Measurements from ENCODE around the gene AKT2.

AKT2 gene

GRCh38 chr19:40266912-40267600, 18.1 kb downstream of the AKT2 start:
- Histone ChIP-seq H4K8ac (ENCODE audit: low read depth, low read length) (no peak overlapping the region), H2AFZ (ENCODE audit: insufficient read depth, low read length, poor library complexity) (peak overlapping the region; percentile 21)

DNA sequence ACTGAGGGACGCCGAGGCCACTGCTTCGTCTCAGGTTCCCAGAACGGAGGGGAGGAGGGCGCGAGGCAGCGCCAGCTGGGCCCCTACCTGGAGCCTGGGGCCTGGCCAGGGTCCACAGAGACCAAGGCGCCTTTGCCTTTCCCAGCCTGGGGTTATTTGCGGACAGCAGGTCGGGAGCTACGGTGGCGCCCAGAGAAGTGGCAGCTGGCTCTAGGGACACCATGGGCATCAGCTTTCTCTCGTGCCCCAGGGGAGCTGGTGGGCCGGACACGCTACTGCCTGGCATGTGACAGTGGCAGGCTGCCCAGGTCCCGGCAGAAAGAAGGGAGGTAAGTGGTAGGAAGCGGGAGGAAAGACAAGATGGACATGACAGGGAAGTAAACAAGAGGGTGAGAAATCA, 19.0 kb downstream of the AKT2 start:
- Histone ChIP-seq H3K4me3 (ENCODE audit: low read depth, low read length) (no peak overlapping the region), H3K18ac (ENCODE audit: low read length) (no peak overlapping the region), H2BK120ac (ENCODE audit: insufficient read depth, low read length, poor library complexity) (no peak overlapping the region), H4K91ac (ENCODE audit: low read depth, low read length) (no peak overlapping the region), H3K27me3 (ENCODE audit: insufficient read depth, low read length) (no peaks in the 10 kb centered on the region), H2BK12ac (ENCODE audit: low read length) (no peak overlapping the region), H3K23ac (ENCODE audit: low read length) (no peak overlapping the region), H3K4me1 (ENCODE audit: control insufficient read depth in 1 of 2, insufficient read depth in 2 of 2, low read length in 2 of 2) (no peaks in the 10 kb centered on the region), H3K36me3 (ENCODE audit: control insufficient read depth in 1 of 2, insufficient read depth in 2 of 2, low read length in 2 of 2) (peaks cover 29 to 42% of the 10 kb centered on the region in 2 experiments), H2AK5ac (ENCODE audit: low read length) (no peak overlapping the region), H3K9me3 (ENCODE audit: insufficient read depth, low read depth, low read length) (peaks cover 5% of the 10 kb centered on the region), H4K8ac (ENCODE audit: low read depth, low read length) (no peak overlapping the region), H3K9ac (ENCODE audit: low read length) (no peak overlapping the region), H3K79me1 (ENCODE audit: low read length) (no peaks in the 10 kb centered on the region), H3K79me2 (ENCODE audit: control insufficient read depth, insufficient read depth, low read length, poor library complexity) (no peaks in the 10 kb centered on the region), H3K14ac (ENCODE audit: low read length) (no peak overlapping the region), H2AFZ (ENCODE audit: insufficient read depth, low read length, poor library complexity) (no peak overlapping the region), H4K12ac (ENCODE audit: low read depth, low read length) (no peak overlapping the region), H2BK5ac (ENCODE audit: low read depth, low read length, poor library complexity) (no peak overlapping the region), H3K4me2 (ENCODE audit: low read length) (no peak overlapping the region), H3K27ac (ENCODE audit: low read depth, low read length) (no peak overlapping the region), H3K4ac (ENCODE audit: low read depth, low read length) (no peak overlapping the region)
- WGBS (ENCODE audit: extremely low coverage, insufficient coverage, insufficient read length) = no CpG with 5 or more reads among the region's 17 CpGs
- no peak for DNase-seq

More at GRCh38 chr19:40266912-40267600, 18.1 kb downstream of the AKT2 start:
- no peak overlapping the region for H2BK5ac ChIP-seq (ENCODE audit: low read depth, low read length, poor library complexity)
- H3K9me3 ChIP-seq (ENCODE audit: insufficient read depth, low read depth, low read length) = peaks cover 5% of the 10 kb centered on the region
- H3K18ac ChIP-seq (ENCODE audit: low read length) = no peak overlapping the region
- H3K4me1 ChIP-seq (ENCODE audit: control insufficient read depth in 1 of 2, insufficient read depth in 2 of 2, low read length in 2 of 2) = no peaks in the 10 kb centered on the region
- no peaks in the 10 kb centered on the region for H3K27me3 ChIP-seq (ENCODE audit: insufficient read depth, low read length)
- no peak overlapping the region for H3K4me2 ChIP-seq (ENCODE audit: low read length)
- no peak overlapping the region for H2AK5ac ChIP-seq (ENCODE audit: low read length)
- peaks cover 29 to 42% of the 10 kb centered on the region in 2 experiments for H3K36me3 ChIP-seq (ENCODE audit: control insufficient read depth in 1 of 2, insufficient read depth in 2 of 2, low read length in 2 of 2)
- DNase-seq = no peak
- no peak overlapping the region for H2BK12ac ChIP-seq (ENCODE audit: low read length)
- H3K23ac ChIP-seq (ENCODE audit: low read length) = no peak overlapping the region
- no peaks in the 10 kb centered on the region for H3K79me1 ChIP-seq (ENCODE audit: low read length)
- no peak overlapping the region for H3K9ac ChIP-seq (ENCODE audit: low read length)
- H3K27ac ChIP-seq (ENCODE audit: low read depth, low read length) = no peak overlapping the region
- no peak overlapping the region for H3K4ac ChIP-seq (ENCODE audit: low read depth, low read length)
- no peak overlapping the region for H4K91ac ChIP-seq (ENCODE audit: low read depth, low read length)
- H2BK120ac ChIP-seq (ENCODE audit: insufficient read depth, low read length, poor library complexity) = no peak overlapping the region
- no peak overlapping the region for H4K12ac ChIP-seq (ENCODE audit: low read depth, low read length)
- no CpG with 5 or more reads among the region's 15 CpGs for WGBS (ENCODE audit: extremely low coverage, insufficient coverage, insufficient read length)
- H3K79me2 ChIP-seq (ENCODE audit: control insufficient read depth, insufficient read depth, low read length, poor library complexity) = no peaks in the 10 kb centered on the region
- H3K4me3 ChIP-seq (ENCODE audit: low read depth, low read length) = no peak overlapping the region
- no peak overlapping the region for H3K14ac ChIP-seq (ENCODE audit: low read length)

- Histone ChIP-seq H2AK5ac (ENCODE audit: low read length) (no peak overlapping the region), H3K9me3 (ENCODE audit: insufficient read depth, low read depth, low read length) (peaks cover 5% of the 10 kb centered on the region), H3K27ac (ENCODE audit: low read depth, low read length) (no peak overlapping the region), H2BK12ac (ENCODE audit: low read length) (no peak overlapping the region), H4K12ac (ENCODE audit: low read depth, low read length) (no peak overlapping the region), H3K4ac (ENCODE audit: low read depth, low read length) (no peak overlapping the region), H4K8ac (ENCODE audit: low read depth, low read length) (no peak overlapping the region), H3K79me2 (ENCODE audit: control insufficient read depth, insufficient read depth, low read length, poor library complexity) (no peaks in the 10 kb centered on the region), H3K9ac (ENCODE audit: low read length) (no peak overlapping the region), H3K4me3 (ENCODE audit: low read depth, low read length) (no peak overlapping the region), H3K36me3 (ENCODE audit: control insufficient read depth in 1 of 2, insufficient read depth in 2 of 2, low read length in 2 of 2) (peaks cover 29 to 42% of the 10 kb centered on the region in 2 experiments), H2AFZ (ENCODE audit: insufficient read depth, low read length, poor library complexity) (no peak overlapping the region), H3K4me1 (ENCODE audit: control insufficient read depth in 1 of 2, insufficient read depth in 2 of 2, low read length in 2 of 2) (no peaks in the 10 kb centered on the region), H3K14ac (ENCODE audit: low read length) (no peak overlapping the region), H4K91ac (ENCODE audit: low read depth, low read length) (no peak overlapping the region), H2BK120ac (ENCODE audit: insufficient read depth, low read length, poor library complexity) (no peak overlapping the region), H3K18ac (ENCODE audit: low read length) (no peak overlapping the region), H3K79me1 (ENCODE audit: low read length) (no peaks in the 10 kb centered on the region), H3K4me2 (ENCODE audit: low read length) (no peak overlapping the region), H3K23ac (ENCODE audit: low read length) (no peak overlapping the region), H3K27me3 (ENCODE audit: insufficient read depth, low read length) (no peaks in the 10 kb centered on the region), H2BK5ac (ENCODE audit: low read depth, low read length, poor library complexity) (no peak overlapping the region)
- no peak for DNase-seq
- WGBS (ENCODE audit: extremely low coverage, insufficient coverage, insufficient read length) = no CpG with 5 or more reads among the region's 6 CpGs
Observed at GRCh38 chr19:40265763-40266099, 19.4 kb downstream of the AKT2 start.

GRCh38 chr19:40265055-40265762, 19.9 kb downstream of the AKT2 start:
- Histone ChIP-seq H3K4me3 (ENCODE audit: low read depth, low read length) (no peak overlapping the region), H3K4ac (ENCODE audit: low read depth, low read length) (no peak overlapping the region), H3K4me1 (ENCODE audit: control insufficient read depth in 1 of 2, insufficient read depth in 2 of 2, low read length in 2 of 2) (no peaks in the 10 kb centered on the region), H3K79me2 (ENCODE audit: control insufficient read depth, insufficient read depth, low read length, poor library complexity) (no peaks in the 10 kb centered on the region), H3K27me3 (ENCODE audit: insufficient read depth, low read length) (no peaks in the 10 kb centered on the region), H2AK5ac (ENCODE audit: low read length) (no peak overlapping the region), H3K18ac (ENCODE audit: low read length) (no peak overlapping the region), H3K36me3 (ENCODE audit: control insufficient read depth in 1 of 2, insufficient read depth in 2 of 2, low read length in 2 of 2) (peaks cover 27 to 38% of the 10 kb centered on the region in 2 experiments), H4K12ac (ENCODE audit: low read depth, low read length) (no peak overlapping the region), H3K23ac (ENCODE audit: low read length) (no peak overlapping the region), H3K9me3 (ENCODE audit: insufficient read depth, low read depth, low read length) (peaks cover 5% of the 10 kb centered on the region), H3K79me1 (ENCODE audit: low read length) (no peaks in the 10 kb centered on the region), H3K4me2 (ENCODE audit: low read length) (no peak overlapping the region), H3K14ac (ENCODE audit: low read length) (no peak overlapping the region), H3K9ac (ENCODE audit: low read length) (no peak overlapping the region), H2BK12ac (ENCODE audit: low read length) (no peak overlapping the region), H2BK120ac (ENCODE audit: insufficient read depth, low read length, poor library complexity) (no peak overlapping the region), H4K91ac (ENCODE audit: low read depth, low read length) (no peak overlapping the region), H2AFZ (ENCODE audit: insufficient read depth, low read length, poor library complexity) (no peak overlapping the region), H2BK5ac (ENCODE audit: low read depth, low read length, poor library complexity) (no peak overlapping the region), H3K27ac (ENCODE audit: low read depth, low read length) (no peak overlapping the region), H4K8ac (ENCODE audit: low read depth, low read length) (no peak overlapping the region)
- no peak for DNase-seq
- no CpG with 5 or more reads among the region's 22 CpGs for WGBS (ENCODE audit: extremely low coverage, insufficient coverage, insufficient read length)

Measured in trophoblast cell (in vitro differentiated cells and primary cell).